Measurements from ENCODE around the gene GALNT10.

DNA sequence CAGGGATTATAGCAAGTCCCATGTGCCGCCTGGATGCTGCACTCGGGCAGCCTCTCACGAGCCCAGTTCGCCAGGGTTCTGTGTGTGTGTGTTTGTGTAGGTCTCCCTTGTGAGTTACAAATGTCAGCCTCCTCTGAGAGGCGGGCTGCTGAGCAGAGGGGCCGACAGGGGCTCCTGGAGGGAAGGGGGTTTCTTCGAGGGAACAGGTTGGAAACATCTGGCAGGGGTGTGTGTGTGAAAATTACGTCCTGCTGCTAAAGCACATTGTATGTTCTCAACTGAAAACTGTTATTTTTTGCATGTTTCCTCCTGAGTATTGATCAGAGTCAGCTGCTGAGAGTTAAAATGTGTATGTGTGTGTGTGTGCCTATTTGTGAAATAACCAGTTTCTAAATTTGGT lies 9.7 kb downstream of the GALNT10 start:
- TF ChIP-seq SUZ12 (IDR thresholded peaks at IDR 0.05; ENCODE audit: unreplicated experiment) (no peak), POLR2A (IDR thresholded peaks at IDR 0.05; ENCODE audit: low read depth, low read length) (no peak), BHLHE40 (IDR thresholded peaks at IDR 0.05; ENCODE audit: borderline replicate concordance in 1 of 2, low read depth in 2 of 2, low read length in 1 of 2) (no peak), HDGF (IDR thresholded peaks at IDR 0.05) (no peak), EZH2 (IDR thresholded peaks at IDR 0.05; ENCODE audit: borderline replicate concordance, control insufficient read depth, low read depth, low read length) (no peak), RFX5 (IDR thresholded peaks at IDR 0.05; ENCODE audit: low read depth, low read length) (no peak)
- TF ChIP-seq, protein P1, sequence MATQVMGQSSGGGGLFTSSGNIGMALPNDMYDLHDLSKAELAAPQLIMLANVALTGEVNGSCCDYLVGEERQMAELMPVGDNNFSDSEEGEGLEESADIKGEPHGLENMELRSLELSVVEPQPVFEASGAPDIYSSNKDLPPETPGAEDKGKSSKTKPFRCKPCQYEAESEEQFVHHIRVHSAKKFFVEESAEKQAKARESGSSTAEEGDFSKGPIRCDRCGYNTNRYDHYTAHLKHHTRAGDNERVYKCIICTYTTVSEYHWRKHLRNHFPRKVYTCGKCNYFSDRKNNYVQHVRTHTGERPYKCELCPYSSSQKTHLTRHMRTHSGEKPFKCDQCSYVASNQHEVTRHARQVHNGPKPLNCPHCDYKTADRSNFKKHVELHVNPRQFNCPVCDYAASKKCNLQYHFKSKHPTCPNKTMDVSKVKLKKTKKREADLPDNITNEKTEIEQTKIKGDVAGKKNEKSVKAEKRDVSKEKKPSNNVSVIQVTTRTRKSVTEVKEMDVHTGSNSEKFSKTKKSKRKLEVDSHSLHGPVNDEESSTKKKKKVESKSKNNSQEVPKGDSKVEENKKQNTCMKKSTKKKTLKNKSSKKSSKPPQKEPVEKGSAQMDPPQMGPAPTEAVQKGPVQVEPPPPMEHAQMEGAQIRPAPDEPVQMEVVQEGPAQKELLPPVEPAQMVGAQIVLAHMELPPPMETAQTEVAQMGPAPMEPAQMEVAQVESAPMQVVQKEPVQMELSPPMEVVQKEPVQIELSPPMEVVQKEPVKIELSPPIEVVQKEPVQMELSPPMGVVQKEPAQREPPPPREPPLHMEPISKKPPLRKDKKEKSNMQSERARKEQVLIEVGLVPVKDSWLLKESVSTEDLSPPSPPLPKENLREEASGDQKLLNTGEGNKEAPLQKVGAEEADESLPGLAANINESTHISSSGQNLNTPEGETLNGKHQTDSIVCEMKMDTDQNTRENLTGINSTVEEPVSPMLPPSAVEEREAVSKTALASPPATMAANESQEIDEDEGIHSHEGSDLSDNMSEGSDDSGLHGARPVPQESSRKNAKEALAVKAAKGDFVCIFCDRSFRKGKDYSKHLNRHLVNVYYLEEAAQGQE (IDR thresholded peaks at IDR 0.05; ENCODE audit: low read depth, low read length), result no peak
